Measurements from ENCODE around the gene LRRC36. TPM values are rescaled to one million over a fixed set of nuclear protein-coding genes. Genes with fewer than 3 reads are reported as not detected.
A peak's percentile ranks its signal among the peaks of the same experiment; 100 is the strongest.

The LRRC36 gene
- total RNA-seq, 1 donor from 2014 or later, result 0.20 TPM

DNA sequence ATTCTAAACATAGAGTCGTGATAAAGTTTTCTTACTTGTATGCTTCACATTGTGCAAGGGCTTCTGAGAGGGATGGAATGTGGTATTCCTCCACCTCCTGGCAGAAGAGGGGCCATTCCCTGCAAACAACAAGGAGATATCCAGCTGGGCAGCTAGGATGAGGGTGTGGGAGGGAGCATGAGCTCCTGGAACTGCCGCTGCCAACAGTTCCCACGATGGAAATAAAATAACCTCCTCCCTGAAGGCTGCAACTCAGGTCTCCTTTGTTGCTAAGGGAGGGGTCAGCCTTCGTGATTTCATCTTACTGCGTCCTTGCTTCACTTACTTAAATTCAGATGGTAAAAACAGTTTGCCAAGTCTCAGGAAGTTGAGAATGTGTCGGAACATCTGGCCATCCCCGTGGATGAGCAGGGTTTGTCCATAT is 31.7 kb upstream of the LRRC36 start:
- DNase-seq, result no peak

DNA sequence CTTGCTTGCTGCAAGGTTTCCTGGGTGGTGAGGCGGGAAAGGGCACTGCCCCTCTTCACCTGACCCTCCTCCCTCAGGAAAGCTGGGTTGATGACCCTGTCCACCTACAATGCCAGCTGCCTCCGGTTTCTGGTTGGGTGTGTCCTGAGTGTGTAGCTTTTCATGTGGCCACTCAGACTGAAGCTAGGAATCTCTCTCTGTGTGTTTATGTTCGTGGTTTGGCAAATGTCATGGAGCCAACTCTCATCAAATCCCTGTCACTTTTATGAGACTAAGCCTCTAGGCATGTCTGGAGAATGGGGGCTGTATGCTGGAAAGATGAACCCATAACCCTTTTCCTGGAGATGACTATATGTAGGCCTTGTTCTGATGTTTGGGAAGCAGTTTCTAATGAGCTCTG is 30.2 kb upstream of the LRRC36 start:
- no peak for DNase-seq

DNA sequence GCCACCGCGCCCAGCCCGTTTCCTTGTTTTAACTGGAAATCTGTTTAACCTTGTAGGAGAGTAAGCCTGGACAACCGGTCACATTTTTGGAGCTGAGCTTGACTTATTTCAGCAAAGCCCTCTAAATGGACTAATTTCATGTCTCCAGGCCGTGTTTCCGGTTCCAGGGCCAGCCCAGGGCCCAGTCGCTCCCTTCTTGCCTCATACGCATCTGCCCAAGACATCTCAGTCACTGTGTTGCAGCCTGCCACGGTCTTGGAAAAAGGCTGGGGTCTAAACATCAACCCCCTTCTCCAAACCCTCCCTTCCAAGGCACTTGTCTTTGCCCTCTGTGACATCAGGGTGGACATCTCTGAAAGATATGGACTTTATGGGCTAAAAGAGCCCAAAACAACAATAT is 28.3 kb upstream of the LRRC36 start:
- DNase-seq, result no peak

DNA sequence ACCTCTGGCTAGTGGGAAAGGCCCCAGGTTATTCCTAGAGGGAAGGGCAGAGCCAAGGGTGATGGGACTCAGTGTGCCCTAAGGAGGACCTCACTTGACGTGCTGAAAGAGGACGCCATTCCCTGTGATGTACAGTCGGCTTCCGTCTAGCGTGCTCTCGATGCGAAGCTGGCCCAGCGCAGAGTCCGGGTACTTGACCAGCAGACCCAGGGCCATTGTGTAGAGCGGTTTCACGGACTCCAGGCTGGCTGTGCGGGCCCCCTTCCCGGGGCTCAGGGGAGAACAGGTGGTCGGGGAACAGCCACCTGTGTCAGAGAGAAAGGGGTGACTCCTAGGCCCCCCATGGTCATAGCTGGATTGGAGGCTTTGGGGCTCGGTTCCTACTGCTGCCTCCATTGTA is 27.3 kb upstream of the LRRC36 start:
- DNase-seq, result no peak

DNA sequence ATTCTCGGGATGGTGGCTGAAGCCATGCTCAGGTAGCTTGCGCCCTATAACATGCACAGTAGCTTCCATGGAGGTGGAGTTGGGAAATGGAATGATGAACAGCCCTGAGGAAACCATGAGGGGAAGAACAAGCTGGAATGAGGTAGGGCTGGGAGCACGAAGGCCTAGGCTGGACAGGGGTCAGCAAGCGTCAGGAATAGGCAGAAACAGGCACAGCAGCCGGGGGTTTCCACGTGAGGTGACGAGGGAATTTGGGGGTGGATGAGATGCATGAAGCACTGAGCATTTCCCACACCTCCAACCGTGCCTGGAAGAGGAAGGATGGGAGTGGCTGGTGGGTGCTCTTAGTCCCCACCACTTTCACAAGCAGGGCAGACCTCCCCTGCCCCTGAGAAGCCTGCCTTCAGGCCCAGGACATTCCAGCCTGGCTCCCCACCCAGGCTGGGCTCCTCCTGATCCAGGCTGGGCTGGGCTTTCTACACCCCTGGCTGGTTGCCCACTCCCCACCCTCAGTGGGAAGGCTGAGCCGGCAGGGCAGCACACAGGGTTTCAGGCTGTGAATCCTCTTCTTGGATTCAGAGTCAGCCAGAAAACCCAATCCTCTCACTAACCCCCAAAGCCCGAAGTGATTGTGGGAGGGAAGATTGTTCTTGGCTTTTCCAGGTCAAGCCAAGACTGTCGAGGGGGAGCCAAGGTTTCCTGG is 25.4 kb upstream of the LRRC36 start:
- DNase-seq, result peak; percentile 23

DNA sequence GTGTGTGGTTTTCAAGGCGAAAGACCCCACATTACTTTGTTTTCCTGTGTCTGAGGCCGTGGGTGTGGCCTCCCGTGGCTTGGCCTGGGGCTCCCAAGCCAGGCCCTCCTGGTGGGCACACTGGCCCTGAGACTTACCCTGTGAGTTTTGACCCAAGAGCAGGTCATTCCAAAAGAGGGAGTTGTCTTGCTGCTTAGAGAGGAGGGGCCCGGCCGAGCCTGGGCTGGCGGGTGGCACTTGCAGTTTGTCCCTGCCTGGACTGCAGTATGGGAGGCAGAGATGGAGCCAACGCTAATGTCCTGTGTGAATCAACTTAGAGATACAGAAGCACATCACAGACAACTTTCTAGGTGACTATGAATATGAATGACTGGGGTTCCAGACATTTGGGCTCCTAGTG is 24.5 kb upstream of the LRRC36 start:
- no peak for DNase-seq

DNA sequence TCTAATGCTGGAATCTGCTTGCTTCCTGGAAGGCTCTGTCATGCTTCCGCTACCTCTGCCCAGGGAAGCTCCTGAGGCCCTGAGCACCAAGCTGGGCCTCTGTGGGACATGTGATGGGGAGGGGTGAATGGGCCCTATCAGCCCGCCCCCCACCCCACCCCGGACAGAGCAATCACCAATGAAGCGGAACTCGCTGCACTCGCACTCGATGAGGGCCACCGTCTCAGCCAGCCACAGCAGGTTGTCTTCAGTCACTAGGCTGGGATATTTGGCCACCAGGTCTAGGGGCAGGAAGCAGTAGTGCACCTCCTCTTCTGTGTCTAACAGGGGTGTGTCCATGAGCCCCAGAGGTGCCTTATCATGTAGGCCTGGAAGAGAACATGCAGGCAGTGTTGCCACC is 23.6 kb upstream of the LRRC36 start:
- DNase-seq, result no peak

DNA sequence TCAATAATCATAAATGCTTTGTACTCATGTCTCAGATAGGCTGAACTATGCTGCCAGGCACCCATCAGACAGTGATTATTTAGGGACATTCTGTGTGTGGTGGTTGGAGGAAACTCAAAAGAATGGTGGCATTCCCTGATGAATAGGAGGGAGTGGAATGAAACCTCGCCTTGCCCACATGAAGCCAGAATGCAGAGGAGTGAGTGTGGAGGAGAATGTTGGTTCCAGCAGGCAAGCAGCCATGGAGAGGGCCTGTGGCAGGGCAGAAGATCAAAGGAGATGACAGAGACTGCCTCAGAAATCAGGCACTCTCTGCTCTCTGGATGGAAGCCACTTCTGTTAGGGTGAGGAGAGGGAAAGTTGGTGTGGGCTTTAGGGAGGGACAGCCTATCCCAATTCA is 22.6 kb upstream of the LRRC36 start:
- no peak for DNase-seq

DNA sequence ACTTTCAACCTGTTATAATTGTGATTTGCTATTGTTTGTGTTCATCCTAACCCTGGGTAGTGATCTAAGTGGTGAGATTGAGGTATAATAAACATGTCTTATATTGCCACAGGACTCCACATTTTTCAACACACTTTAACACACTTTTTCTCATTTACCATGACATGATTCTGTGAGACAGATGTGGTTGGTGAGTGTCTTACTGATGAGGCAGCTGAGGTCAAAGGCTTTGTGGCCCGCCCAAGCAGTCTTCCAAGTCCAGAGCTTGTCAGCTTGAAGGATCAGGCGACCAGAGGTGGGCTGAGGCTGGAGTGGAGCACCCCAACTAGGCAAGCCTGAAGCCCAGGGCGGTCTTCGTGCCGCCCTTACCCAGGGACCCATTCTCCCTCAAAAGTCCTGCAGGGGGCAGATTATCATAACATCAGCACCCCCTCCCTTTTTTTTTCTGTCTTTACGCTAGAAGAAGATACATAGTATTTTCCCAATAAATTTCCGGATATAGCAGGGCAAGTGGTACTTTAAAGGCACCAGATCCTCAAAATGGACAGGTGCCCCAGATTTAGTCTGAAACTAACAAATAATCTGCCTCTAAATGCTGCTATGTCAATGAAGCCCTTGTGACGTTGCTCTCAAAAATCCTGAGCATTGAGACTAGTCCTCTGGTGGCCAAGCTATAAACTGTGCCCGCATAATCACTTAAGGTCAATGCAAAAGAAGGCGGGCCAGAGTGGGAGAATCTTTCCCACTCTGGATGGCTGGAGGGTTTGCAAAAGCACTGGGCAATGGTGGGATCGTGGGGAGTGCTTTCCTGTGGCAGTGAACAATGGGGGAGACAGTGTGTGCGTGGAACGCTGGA is 21.2 kb upstream of the LRRC36 start:
- DNase-seq, result no peak

DNA sequence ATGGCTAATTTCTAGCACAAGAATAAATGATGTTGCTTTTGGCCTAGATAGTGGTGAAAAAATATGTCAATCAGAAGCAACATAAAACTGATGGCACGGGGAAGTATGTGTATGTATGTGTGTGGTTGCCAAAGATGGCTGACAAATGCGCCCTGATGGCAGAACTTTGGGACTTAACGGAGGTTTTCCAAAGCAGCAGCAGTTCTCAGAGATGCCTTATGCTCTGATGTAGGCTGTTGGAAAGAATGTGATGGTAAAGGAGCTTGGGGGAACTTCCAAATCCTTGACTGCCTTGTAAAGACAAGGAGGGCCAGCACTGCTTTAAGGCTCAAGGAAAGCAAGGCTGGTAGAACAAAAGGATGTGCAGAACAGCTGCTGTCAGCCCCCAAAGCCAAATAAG is 16.1 kb upstream of the LRRC36 start:
- DNase-seq, result no peak

DNA sequence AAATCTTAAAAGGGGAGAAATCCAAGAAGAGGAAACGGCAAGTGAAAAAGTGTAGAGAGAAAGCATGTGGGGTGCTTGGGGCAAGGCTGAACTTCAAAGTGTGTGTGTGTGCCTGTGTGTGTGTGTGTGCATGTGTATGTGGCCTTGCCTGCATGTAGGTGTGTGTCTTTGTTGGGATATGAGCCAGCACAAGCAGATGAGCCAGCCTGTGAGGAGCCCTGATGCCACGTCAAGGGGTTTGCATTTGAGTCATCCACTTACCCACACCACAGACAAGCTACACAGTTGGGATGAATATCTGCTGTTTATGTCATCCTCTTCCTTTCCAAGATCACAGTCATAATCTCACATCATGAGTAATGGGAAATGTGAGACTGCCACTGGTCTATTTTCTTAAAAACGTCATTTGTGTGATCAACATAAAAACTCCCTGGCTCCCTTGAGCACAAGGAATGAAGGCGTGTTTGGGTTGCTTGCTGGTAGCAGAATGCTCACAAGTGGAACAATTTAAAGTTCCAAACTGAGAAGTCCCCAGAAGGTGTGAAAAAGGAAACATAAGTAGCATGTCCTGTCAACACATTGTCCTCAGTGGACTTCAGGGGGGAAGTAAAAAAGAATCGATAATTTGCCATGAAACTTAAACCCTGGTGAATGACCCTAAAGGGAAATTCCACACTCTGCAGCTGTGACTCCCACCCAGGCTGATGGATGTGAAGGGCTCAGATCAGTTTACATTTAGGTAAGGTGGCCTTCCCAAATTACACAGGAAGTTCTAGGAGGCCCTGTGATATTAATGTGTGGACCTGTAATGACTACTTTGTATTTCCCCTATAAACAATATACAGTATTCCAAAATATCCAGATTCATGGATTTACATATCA is 14.8 kb upstream of the LRRC36 start:
- DNase-seq, result peak; percentile 33

DNA sequence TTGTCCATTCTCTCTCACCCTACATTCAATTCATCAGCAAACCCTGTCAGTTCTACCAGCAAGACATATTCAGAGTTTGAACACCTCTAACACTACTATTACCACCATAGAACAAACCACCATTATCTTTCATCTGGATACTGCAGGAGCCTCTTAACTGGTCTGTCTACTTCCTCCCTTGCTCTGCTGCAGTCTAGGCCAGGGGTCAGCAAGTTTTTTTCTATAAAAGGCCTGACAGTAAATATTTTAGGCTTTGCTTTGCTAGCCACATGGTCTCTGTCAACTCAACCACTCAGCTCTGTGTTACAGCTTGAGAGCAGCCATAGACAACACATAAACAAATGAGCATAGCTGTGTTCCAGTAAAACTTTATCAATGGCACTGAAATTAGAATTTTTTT is 13.9 kb upstream of the LRRC36 start:
- no peak for DNase-seq

DNA sequence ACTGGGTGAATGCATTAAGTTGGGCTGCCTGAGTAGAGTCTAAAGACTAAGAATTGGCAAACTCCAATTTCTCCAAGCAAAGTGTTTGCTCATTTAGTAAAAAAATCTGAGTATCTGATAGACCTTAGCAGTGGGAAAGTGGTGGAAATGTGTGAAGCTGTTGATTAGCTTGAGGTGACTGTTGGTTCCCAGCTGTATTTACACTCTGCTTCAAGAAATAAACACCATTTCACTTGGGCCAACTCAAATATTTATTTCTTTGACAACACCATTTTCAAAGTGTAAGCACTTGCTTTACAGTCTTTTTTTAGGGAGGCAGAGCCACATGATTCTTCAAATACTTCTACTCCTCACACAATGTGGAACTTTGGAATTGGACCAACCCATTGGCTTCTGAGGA is 8.8 kb upstream of the LRRC36 start:
- no peak for DNase-seq

DNA sequence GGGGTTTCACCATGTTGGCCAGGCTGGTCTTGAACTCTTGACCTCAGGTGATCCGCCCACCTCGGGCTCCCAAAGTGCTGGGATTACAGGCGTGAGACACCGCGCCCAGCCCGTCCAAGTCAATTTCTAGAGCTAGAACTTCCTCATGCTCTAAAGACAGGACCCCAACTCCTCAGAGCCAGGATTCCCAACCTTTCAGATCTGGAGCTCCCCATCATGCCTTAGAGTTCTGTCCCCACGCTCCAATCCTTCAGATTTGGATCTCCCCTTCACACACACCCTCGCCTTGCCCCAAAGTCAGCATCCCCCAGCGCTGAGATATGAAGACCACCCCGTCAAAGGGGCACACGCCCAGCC is 522 bp upstream of the LRRC36 start:
- no peak for DNase-seq

DNA sequence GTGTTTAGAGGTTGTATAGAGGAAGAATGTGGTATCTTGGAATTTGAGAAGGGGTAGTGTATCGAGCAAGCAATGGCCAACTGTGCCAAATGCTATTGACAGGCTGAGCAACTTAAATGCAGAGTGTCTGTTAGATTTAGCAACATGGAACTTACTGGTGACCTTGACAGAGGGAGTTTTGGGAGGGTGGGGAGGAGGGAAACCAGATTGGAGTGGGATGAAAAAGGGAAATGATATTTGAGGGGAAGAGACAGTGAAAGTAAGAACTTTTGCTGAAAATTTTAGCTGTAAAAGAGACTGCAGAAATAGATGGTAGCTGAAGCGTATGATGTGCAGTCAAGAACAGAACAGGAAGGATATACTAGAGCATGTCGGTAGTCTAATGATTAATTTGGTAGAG is 1.1 kb downstream of the LRRC36 start:
- no peak for DNase-seq

DNA sequence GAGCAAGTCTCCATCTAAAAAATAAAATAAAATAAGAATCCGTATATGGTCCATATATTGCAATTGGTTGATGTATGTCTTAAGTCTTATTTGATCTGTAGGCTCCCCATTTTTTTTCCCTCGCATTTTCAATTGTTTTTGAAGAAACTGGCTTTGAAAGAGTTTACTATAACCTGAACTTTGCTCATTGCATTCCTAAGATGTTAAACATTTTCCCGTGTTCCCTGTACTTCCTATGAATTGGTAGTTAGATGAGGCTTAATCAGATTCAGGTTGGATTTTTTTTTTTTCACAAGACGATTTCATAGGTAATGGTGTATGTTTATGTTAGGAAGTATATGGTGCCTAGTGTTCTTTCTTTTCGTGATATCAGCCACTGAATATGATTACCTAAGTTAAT is 3.3 kb downstream of the LRRC36 start:
- no peak for DNase-seq

DNA sequence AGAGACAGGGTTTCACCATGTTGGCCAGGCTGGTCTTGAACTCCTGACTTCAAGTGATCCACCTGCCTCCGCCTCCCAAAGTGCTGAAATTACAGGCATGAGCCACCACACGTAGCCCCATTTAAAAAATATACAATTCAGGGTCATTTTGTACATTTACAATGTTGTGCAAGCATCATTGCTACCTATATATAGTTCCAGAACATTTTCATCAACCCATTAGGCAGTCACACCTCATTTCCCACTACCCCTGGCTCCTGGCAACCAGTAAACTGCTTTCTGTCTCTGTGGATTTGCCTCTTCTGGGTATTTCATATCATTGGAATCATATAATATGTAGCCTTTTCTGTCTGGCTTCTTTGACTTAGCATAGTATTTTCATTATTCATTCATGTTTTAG is 6.7 kb downstream of the LRRC36 start:
- DNase-seq, result no peak

DNA sequence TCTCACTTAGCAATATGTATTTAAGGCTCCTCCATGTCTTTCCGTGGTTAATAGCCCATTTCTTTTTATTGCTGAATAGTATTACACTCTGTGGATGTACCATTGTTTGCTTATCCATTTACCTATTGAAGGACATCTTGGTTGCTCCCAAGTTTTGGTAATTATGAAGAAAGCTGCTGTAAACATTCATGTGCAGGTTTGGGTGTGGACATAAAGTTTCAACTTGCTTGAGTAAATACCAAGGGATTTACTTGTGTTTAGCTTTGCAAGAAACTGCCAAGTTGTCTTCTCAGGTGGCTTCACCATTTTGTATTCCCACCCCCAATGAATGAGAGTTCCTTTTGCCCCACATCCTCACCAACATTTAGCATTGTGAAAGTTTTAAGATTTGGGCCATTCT is 9.5 kb downstream of the LRRC36 start:
- DNase-seq, result no peak

DNA sequence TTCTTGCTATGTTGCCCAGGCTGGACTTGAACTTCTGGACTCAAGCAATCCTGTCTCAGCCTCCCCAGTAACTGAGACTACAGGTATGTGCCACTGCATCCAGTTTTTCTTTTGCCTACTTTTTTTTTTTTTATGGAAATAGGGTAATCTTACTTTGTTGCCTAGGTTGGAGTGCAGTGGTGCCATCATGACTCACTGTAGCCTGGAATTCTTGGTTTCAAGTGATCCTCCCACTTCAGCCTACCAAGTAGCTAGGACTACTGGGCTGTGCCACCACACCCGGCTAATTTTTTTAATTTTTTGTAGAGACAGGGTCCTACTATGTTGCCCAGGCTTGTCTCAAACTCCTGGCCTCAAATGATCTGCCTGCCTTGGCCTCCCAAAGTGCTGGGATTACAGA is 10.0 kb downstream of the LRRC36 start:
- DNase-seq, result no peak

DNA sequence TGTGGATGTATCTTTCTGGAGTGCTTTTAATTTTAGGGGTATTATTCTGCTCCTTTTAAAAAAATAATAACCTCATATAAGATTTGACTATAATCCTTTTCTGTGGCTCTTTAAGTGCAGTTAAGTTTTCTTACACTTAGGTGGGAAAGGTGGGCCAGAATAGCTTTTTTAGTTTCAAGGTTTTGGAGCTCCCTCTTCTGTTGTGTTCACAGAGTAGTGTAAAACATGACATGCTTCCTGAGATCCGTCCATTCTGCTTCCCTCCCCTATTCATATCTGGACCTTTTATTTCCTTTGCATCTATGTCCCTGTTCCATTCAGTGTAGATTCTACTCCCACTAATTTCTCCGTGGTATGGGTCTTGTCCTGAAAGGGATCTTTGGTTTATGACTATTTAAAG is 12.8 kb downstream of the LRRC36 start:
- DNase-seq, result no peak

DNA sequence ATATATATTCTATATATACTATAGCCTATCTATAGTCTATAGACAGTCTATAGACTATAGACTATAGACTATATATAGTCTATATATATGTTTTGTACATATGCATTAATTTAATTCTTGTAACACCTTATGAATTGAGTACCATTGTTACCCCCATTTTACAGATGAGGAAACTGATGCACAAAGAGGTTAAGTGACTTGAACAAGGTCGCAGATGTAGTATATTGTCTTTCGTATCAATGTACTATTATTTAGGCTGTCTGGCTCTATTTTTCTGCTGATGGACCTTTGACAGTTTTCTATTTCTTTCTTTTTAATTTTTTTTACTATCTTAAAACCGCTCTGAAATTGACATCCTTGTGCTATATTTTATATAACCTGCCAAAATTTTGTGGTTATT is 14.6 kb downstream of the LRRC36 start:
- DNase-seq, result no peak

DNA sequence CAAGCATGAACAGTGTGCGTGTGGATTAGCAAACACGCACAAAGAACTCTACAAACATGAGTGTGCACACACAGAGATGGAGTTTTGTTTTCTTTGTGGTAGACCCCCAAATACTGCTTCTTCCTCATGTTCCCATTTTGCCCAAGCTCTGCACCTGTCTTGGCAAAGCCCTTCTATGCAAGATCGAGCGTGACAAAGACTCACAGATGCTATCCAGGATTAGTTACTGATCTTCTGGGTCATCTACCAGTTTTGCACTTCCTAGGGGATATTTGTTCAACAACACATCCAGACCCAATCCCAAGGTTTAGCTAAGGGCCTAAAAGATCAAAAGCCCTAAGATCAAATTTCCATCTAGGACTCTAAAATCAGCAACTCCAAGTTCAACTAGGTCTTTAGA is 16.0 kb downstream of the LRRC36 start:
- no peak for DNase-seq

DNA sequence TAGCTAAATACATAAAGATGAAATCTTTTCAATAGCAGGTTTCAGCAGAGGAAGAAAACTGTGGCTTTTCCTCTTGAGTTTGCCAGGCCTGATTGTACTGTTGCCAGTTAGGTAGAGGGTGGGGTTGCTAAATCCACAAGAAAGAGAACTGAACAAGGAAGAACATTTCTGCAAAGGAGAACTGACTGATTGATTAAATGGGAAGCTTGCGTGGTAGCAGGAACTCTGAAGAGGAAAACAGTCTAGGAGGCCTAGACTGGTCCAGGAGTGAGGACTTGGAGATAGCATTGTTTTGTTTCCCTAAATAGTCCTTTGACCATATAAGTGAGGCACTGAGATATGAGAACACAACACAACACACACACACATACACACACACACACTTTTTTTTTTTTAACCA is 18.8 kb downstream of the LRRC36 start:
- DNase-seq, result no peak
